Measurements from ENCODE around the gene A4GALT.

A4GALT gene

GRCh38 chr22:42646569-42647525 is 73.8 kb downstream of the A4GALT start:
- peaks cover 42% of the 10 kb centered on the region for H3K4me1 Mint-ChIP-seq (ENCODE audit: low read depth)

DNA sequence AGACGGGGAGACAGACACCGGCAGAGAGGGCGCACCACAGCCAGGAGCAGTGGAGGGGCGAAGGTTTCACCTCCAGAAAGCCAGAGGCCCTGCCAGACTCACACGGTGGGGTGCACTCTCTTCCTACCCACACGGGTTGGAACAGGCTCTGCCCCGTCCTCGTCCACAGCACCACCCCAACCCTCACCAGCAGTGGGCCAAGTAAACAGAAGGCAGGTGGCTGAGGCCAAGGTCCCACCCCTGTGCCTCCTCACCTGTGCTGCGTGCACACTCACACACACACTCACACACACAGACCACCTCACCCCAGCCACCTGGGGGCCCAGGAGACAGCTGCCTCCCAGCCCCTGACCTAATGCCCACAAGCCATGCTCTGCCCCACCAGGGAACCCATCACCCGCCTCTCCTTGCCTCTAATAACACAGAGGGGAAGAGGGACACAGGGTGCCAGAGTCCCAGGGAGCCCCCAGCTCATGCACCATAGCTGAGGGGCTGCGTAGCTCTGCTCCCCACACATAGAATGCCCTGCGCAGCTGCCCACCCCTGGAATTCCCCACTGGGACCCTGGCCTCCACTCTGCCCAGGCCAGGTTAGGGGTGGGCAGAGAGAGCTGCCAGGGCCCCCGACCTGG is 74.6 kb downstream of the A4GALT start:
- H3K4me1 Mint-ChIP-seq (ENCODE audit: low read depth) = peaks cover 42% of the 10 kb centered on the region
- H3K4me3 Mint-ChIP-seq = no peak overlapping the region
- H3K9me3 Mint-ChIP-seq = no peaks in the 10 kb centered on the region
- no peak for DNase-seq
- peaks cover 15% of the 10 kb centered on the region for H3K36me3 Mint-ChIP-seq (ENCODE audit: low read depth)
- no peak overlapping the region for H3K27ac Mint-ChIP-seq
- H3K27me3 Mint-ChIP-seq = no peaks in the 10 kb centered on the region

More at GRCh38 chr22:42646569-42647525, 73.8 kb downstream of the A4GALT start:
- no peaks in the 10 kb centered on the region for H3K27me3 Mint-ChIP-seq
- peak overlapping the region; percentile 38 for H3K4me3 Mint-ChIP-seq
- H3K27ac Mint-ChIP-seq = peak overlapping the region; percentile 64
- DNase-seq = no peak
- H3K9me3 Mint-ChIP-seq = no peaks in the 10 kb centered on the region
- H3K36me3 Mint-ChIP-seq (ENCODE audit: low read depth) = peaks cover 15% of the 10 kb centered on the region

DNA sequence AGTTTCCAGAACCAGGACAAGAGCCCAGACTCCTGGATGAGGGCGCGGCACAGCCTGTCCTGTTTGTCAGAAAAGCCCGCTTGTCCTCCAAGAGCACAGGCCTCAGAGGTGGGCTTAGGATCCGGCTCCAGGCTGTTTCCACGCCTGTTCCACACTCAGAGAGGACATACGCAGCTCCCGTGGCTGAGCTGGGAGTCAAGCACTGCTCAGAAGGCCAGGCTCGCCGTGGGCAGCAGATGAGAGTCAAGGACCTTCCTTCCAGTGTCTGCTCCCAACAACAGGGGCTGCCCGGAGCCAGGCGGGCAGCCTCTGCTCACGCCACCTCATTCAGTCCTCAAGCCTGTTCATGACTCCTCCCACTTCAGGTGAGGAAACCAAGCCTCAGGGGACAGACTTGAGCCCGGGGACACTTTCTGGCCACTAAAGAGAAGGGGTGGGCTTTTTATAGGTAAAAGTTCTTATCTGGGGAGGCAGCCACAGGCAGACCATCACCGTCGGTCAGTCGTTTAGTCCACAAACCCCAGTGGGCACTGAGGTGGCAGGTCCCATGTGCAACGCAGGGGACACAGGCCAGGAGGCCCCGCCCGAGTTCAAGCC is 75.2 kb downstream of the A4GALT start:
- Mint-ChIP-seq H3K27ac (peak overlapping the region; percentile 19), H3K4me1 (ENCODE audit: low read depth) (peaks cover 42% of the 10 kb centered on the region), H3K9me3 (no peaks in the 10 kb centered on the region), H3K27me3 (no peaks in the 10 kb centered on the region), H3K36me3 (ENCODE audit: low read depth) (peaks cover 17% of the 10 kb centered on the region), H3K4me3 (no peak overlapping the region)
- no peak for DNase-seq

- Mint-ChIP-seq H3K27me3 (no peaks in the 10 kb centered on the region), H3K4me1 (ENCODE audit: low read depth) (peaks cover 41% of the 10 kb centered on the region), H3K4me3 (no peak overlapping the region), H3K36me3 (ENCODE audit: low read depth) (peaks cover 17% of the 10 kb centered on the region), H3K27ac (peak overlapping the region; percentile 19), H3K9me3 (no peaks in the 10 kb centered on the region)
- DNase-seq = no peak
Measured at GRCh38 chr22:42644422-42645340, 76.0 kb downstream of the A4GALT start.

DNA sequence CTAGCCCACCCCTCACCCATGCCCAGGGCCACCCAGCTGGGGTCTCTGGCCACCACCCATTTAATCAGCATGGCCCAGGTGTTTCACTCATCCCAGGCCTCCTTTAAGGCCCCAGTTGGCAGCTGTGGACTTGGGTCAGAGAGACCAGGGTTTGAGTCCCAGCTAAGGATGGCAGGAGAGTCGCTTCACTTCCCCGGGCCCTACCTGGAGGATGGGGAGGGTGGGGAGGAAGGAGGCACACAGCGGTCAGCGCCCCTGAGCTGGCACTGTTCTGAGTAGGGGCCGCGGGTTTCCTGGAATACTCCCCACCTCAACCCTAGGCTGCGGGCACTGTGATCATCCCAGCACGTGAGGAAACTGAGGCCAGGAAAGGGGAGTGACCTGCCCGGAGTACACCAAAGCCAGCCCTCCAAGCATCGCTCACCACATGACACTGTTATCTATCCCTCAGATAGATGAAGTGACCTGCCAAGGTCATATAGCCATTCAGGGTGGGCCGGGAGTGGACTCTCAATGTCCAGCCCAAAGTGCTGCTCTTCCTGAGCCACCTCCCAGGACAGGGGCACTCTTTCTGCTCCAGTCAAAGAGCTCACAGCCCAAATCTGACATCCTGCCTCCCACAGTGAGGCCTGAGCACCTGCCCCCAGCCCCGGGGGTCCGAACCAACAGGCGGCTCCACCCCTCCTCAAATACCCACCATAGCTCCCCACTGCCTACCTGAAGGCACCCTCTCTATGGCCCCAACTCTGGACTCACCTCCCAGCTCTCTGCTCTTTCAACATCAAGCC is 76.8 kb downstream of the A4GALT start:
- H3K4me1 Mint-ChIP-seq (ENCODE audit: low read depth) = peaks cover 39% of the 10 kb centered on the region
- no peaks in the 10 kb centered on the region for H3K27me3 Mint-ChIP-seq
- no peaks in the 10 kb centered on the region for H3K9me3 Mint-ChIP-seq
- no peak for DNase-seq
- H3K4me3 Mint-ChIP-seq = no peak overlapping the region
- peak overlapping the region; percentile 12 for H3K27ac Mint-ChIP-seq
- peaks cover 17% of the 10 kb centered on the region for H3K36me3 Mint-ChIP-seq (ENCODE audit: low read depth)

- DNase-seq = no peak
- Mint-ChIP-seq H3K36me3 (ENCODE audit: low read depth) (peaks cover 12% of the 10 kb centered on the region), H3K4me3 (no peak overlapping the region), H3K27ac (no peak overlapping the region), H3K9me3 (no peaks in the 10 kb centered on the region), H3K4me1 (ENCODE audit: low read depth) (peaks cover 34% of the 10 kb centered on the region), H3K27me3 (no peaks in the 10 kb centered on the region)
Measured at GRCh38 chr22:42642806-42643633, 77.7 kb downstream of the A4GALT start.

Data from activated T-cell treated with anti-CD3 and anti-CD28 coated beads, Interleukin-2, amount 50 U/mL, for 24 hours (primary cell).